ENCODE results near the gene SIRT2. TPM values are rescaled to one million over a fixed set of nuclear protein-coding genes. Genes with fewer than 3 reads are reported as not detected.

SIRT2 gene
- polyA plus RNA-seq, 1 donor from 2014 or later: 102 TPM

DNA sequence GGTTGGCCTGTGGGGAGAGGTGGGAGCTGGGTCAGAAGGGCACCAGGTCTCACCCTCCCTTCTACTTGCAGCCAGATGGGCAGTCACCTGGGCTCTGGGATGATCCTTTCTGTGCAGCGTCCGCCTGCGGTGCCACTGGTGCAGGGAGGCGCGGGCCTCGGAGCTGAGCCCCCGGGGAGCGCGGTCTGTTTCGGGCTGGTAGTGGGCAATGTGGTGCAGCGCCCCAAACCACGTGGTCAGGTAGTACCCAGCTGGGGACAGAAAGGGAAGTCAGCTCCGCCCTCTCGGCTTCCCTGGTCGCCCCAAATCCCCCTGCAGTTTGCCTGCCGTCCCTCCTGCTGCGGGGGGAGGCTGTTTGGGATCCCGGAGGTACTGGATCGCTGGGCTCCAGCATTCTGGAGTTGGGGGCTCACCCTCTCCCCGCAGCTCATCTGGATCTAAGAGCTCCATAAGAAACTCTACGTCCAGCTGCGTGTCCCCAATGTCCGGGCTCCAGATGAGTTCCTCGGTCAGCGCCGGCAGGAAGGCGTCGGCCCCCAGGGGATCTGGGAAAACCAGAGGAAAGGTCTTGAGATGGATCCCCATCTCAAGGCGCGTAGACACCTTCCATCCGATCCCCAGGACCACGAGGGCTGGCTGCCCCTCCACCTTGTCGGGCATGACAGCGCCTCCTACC, 30.1 kb downstream of the SIRT2 start (continued):
- TF ChIP-seq CTCF (IDR thresholded peaks at IDR 0.05; ENCODE audit: poor library complexity, severe bottlenecking) (no peak), SMC3 (conservative IDR thresholded peaks at IDR 0.05; ENCODE audit: poor library complexity) (no peak)

DNA sequence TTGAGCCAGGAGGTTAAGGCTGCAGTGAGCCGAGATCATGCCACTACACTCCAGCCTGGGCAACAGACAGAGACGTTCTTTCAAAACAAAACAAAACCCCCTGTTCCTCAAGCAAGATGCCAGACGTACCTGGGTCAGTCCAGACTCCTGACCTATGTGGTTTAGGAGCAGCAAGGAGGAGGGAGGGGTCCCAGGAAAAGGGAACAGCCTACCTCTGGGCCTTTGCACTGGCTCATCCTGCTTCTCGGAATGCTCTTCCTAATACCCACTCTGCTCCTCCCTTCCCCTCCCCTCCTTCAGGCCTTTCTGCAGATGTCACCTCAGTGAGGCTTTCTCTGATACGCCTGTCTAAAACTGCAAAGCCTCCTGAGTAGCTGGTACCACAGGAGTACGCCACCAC, 30.9 kb downstream of the SIRT2 start:
- Histone ChIP-seq H2AFZ (ENCODE audit: low read depth, low read length) (no peak overlapping the region), H4K20me1 (ENCODE audit: insufficient read depth) (no peaks in the 10 kb centered on the region), H3K9ac (ENCODE audit: low read length) (no peak overlapping the region), H3K9me3 (ENCODE audit: low read length) (no peaks in the 10 kb centered on the region), H3K4me2 (ENCODE audit: low read length) (no peak overlapping the region), H3K79me2 (replicated peaks; ENCODE audit: insufficient read depth, low read length) (no peaks in the 10 kb centered on the region), H3K9me2 (ENCODE audit: insufficient read depth, low read length) (no peaks in the 10 kb centered on the region), H3F3A (ENCODE audit: insufficient read depth, low read length, poor library complexity, severe bottlenecking) (no peaks in the 10 kb centered on the region), H3K27ac (ENCODE audit: low read length) (no peak overlapping the region), H3K4me3 (ENCODE audit: low read length) (no peak overlapping the region), H3K36me3 (ENCODE audit: insufficient read depth, low read length) (no peaks in the 10 kb centered on the region), H3K27me3 (ENCODE audit: insufficient read depth, low read depth, low read length) (peaks cover 3% of the 10 kb centered on the region)
- TF ChIP-seq EZH2 (IDR thresholded peaks at IDR 0.05; ENCODE audit: borderline replicate concordance, insufficient read depth, low read length, poor library complexity, severe bottlenecking): no peak
- TF ChIP-seq EP300 (conservative IDR thresholded peaks at IDR 0.05; ENCODE audit: poor library complexity, severe bottlenecking): no peak
- TF ChIP-seq TAF1 (IDR thresholded peaks at IDR 0.05; ENCODE audit: low read depth): no peak
- TF ChIP-seq REST (IDR thresholded peaks at IDR 0.05; ENCODE audit: borderline replicate concordance): no peak
- TF ChIP-seq POLR2AphosphoS5 (IDR thresholded peaks at IDR 0.05): no peak
- TF ChIP-seq MXI1 (conservative IDR thresholded peaks at IDR 0.05; ENCODE audit: poor library complexity, severe bottlenecking): no peak
- no peak for TF ChIP-seq SMC3 (conservative IDR thresholded peaks at IDR 0.05; ENCODE audit: poor library complexity)

DNA sequence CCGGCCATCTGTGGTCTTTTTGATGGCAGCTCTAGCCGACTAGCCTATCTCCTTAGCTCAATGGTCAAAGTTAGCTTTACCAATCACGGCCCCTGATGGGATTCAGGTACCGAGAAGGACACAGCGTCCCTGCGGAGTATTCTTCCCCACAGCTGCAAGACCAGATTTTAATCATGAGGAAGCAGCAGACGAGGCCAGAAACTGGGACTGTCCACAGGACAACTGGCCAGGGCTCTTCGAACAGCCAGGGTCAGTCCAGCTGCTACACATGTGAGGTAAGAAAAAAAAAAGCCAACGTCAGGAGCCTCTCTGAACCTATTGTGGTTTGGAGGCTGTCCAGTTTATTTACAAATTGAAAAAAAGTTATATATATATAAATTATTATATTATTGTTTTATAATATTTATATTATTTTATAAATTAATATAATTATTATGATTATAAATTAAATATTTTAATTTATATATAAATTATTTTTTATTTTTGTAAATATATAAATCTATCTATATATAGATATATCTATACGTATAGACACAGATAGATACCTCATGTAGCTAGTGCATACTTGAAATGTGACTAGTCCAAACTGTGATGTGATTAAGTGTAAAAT, 32.1 kb downstream of the SIRT2 start:
- Histone ChIP-seq H3K27ac (ENCODE audit: low read length) (no peak overlapping the region), H3K4me2 (ENCODE audit: low read length) (no peak overlapping the region), H3K9ac (ENCODE audit: low read length) (no peak overlapping the region), H3K9me3 (ENCODE audit: low read length) (no peaks in the 10 kb centered on the region), H3K79me2 (replicated peaks; ENCODE audit: insufficient read depth, low read length) (no peaks in the 10 kb centered on the region), H3K27me3 (ENCODE audit: insufficient read depth, low read depth, low read length) (peaks cover 3% of the 10 kb centered on the region), H3K4me3 (ENCODE audit: low read length) (no peak overlapping the region), H3F3A (ENCODE audit: insufficient read depth, low read length, poor library complexity, severe bottlenecking) (no peaks in the 10 kb centered on the region), H3K36me3 (ENCODE audit: insufficient read depth, low read length) (no peaks in the 10 kb centered on the region), H2AFZ (ENCODE audit: low read depth, low read length) (no peak overlapping the region), H3K9me2 (ENCODE audit: insufficient read depth, low read length) (no peaks in the 10 kb centered on the region), H4K20me1 (ENCODE audit: insufficient read depth) (no peaks in the 10 kb centered on the region)
- TF ChIP-seq MXI1 (conservative IDR thresholded peaks at IDR 0.05; ENCODE audit: poor library complexity, severe bottlenecking) (no peak), EP300 (conservative IDR thresholded peaks at IDR 0.05; ENCODE audit: poor library complexity, severe bottlenecking) (no peak), RAD21 (conservative IDR thresholded peaks at IDR 0.05) (no peak), CTCF (IDR thresholded peaks at IDR 0.05; ENCODE audit: poor library complexity, severe bottlenecking) (no peak), REST (IDR thresholded peaks at IDR 0.05; ENCODE audit: borderline replicate concordance) (no peak), EZH2 (IDR thresholded peaks at IDR 0.05; ENCODE audit: borderline replicate concordance, insufficient read depth, low read length, poor library complexity, severe bottlenecking) (no peak), TAF1 (IDR thresholded peaks at IDR 0.05; ENCODE audit: low read depth) (no peak), POLR2AphosphoS5 (IDR thresholded peaks at IDR 0.05) (no peak), SMC3 (conservative IDR thresholded peaks at IDR 0.05; ENCODE audit: poor library complexity) (no peak)
